Stromal cell of bone marrow (primary cell): ENCODE data around the gene DDIAS.
A peak's percentile ranks its signal among the peaks of the same experiment; 100 is the strongest.
"Not testable (repeated sequence)": the region's sequence is repeated elsewhere in the genome, so short reads cannot be mapped to it uniquely, and the experiment has no call there.

ENCODE experiments used
- DNase-seq: peaks from one replicate; pipeline ENCODE4 v3.0.0-alpha.2; 2012; ENCODE audit warnings: low read depth

Gene DDIAS

GRCh38 chr11:82901165-82901921, at the start of gene DDIAS:
Gene DDIAS (plus strand): TSS chr11:82901736. CDS start chr11:82914739, 13,003 bp downstream.
- peak; percentile 99 for DNase-seq

GRCh38 chr11:82854242-82854641, 47.3 kb upstream of the DDIAS start:
- no peak for DNase-seq

GRCh38 chr11:82854916-82855315, 46.6 kb upstream of the DDIAS start:
- DNase-seq: not testable (repeated sequence)

GRCh38 chr11:82855616-82856015, 45.9 kb upstream of the DDIAS start:
- no peak for DNase-seq

- DNase-seq: no peak
These were observed 44.4 kb upstream of the DDIAS start for GRCh38 chr11:82857145-82857544.

- no peak for DNase-seq
These were observed 43.4 kb upstream of the DDIAS start for GRCh38 chr11:82858133-82858532.

GRCh38 chr11:82858556-82859091, 42.9 kb upstream of the DDIAS start:
- no peak for DNase-seq

- DNase-seq: no peak
These were observed 41.8 kb upstream of the DDIAS start for GRCh38 chr11:82859750-82860149.

GRCh38 chr11:82862379-82862778, 39.2 kb upstream of the DDIAS start:
- DNase-seq: no peak

- no peak for DNase-seq
These were observed 38.3 kb upstream of the DDIAS start for GRCh38 chr11:82863209-82863608.

GRCh38 chr11:82864268-82864667, 37.3 kb upstream of the DDIAS start:
- DNase-seq: peak; percentile 66

- DNase-seq: no peak
These were observed 35.7 kb upstream of the DDIAS start for GRCh38 chr11:82865841-82866240.

- peak; percentile 55 for DNase-seq
These were observed 33.9 kb upstream of the DDIAS start for GRCh38 chr11:82867495-82868082.

- no peak for DNase-seq
These were observed 31.9 kb upstream of the DDIAS start for GRCh38 chr11:82869657-82870056.

- no peak for DNase-seq
These were observed 29.9 kb upstream of the DDIAS start for GRCh38 chr11:82871646-82872045.

GRCh38 chr11:82872377-82873150, 29.0 kb upstream of the DDIAS start:
- no peak for DNase-seq

- DNase-seq: no peak
These were observed 27.6 kb upstream of the DDIAS start for GRCh38 chr11:82873919-82874333.

GRCh38 chr11:82874646-82875523, 26.7 kb upstream of the DDIAS start:
- no peak for DNase-seq

GRCh38 chr11:82883853-82884252, 17.7 kb upstream of the DDIAS start:
- DNase-seq: no peak

GRCh38 chr11:82889133-82890001, 12.2 kb upstream of the DDIAS start:
- DNase-seq: no peak

- DNase-seq: no peak
These were observed 11.6 kb upstream of the DDIAS start for GRCh38 chr11:82890002-82890341.
